ENCODE results near the gene ZNF384.
A peak's percentile ranks its signal among the peaks of the same experiment; 100 is the strongest.

Gene ZNF384

DNA sequence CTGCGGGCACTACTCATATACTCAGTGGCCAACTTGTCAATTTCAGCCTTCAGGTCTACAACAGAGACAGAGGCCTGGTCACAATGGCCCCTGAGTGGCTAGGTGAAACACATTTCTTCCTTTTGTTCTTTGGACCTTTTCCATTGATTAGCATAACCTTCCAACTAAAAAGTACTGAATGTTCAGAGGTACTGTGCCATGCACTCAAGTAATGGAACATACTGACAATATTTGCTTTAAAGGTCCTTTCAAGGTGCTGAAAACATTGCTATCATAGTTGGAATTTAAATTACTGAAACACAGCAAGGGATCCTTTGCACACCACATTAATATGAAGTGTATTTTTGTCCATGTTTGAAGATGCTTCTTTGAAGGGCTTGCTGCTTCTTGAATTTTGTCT lies 35.8 kb downstream of the ZNF384 start:
- DNase-seq (ENCODE audit: low spot score) = no peak

DNA sequence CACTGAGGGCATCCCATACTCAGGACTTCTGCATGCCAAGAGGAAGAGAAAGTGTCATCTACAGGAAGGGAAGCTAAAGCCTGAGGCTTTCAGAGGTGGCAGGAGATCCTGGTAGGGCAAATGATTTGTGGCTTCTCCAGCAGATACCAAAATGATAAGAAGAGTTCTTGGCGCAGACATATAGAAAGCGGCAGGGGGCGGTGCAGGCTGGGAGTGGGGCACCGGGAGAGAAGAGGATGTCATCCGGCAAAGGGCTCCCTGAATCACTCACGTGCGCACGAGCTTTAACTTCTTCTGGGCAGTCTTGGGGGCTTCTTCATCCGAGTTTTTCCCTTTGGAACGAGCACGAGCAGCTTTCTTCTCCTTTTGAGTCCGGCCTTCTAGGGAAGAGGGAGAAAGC lies 36.8 kb downstream of the ZNF384 start:
- no peak for DNase-seq (ENCODE audit: low spot score)

DNA sequence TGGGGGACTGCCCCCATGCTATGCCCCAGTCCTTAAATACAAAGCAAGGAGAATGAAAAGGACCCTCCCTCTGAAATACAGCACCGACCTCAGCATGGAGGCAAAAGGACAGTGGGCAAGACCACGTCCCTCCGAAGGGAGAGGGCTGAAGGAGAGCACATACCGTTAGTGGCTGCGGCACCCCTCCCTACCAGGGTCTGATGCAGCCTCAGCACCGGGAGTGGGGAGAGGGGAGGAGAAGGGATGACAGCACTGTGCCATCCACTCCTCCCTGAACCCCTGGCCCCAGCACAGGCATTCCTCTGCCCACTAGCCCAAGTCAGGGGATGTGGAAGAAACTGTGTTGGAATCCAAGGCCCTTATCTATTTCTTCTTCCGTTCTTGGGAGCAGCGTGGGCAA lies 38.3 kb downstream of the ZNF384 start:
- no peak for DNase-seq (ENCODE audit: low spot score)

DNA sequence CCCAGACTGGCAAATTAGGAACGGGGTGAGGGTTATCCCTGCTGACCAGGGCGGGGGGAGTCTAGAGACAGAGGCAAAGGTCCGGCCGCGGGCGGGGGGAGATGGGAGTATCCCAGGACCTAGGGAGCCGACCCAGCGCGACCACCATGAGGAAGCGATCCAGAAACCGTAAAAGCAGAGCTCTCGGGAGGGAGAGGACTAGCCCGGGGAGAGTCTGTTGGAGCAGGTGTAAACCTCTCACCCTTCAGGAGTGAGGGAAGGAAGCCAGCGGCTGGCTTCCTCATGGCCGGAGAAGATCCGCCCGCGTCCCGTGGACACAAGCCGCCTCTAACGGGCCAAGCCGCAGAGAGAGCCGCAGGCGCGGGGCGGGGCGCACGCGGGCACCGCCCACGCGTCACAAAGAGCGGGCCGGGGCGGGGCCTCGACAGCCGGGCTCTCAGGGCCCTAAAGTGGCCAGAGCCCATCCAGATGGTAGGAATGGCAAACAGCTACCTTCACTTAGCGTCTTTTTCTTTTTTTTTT lies 42.0 kb downstream of the ZNF384 start, which contains the start of gene ACRBP:
ACRBP (minus strand) TSS at position 350 of the 522 bp plus-strand sequence; CDS start at position 284, 66 bp downstream.
- DNase-seq (ENCODE audit: low spot score) = peak; percentile 41

DNA sequence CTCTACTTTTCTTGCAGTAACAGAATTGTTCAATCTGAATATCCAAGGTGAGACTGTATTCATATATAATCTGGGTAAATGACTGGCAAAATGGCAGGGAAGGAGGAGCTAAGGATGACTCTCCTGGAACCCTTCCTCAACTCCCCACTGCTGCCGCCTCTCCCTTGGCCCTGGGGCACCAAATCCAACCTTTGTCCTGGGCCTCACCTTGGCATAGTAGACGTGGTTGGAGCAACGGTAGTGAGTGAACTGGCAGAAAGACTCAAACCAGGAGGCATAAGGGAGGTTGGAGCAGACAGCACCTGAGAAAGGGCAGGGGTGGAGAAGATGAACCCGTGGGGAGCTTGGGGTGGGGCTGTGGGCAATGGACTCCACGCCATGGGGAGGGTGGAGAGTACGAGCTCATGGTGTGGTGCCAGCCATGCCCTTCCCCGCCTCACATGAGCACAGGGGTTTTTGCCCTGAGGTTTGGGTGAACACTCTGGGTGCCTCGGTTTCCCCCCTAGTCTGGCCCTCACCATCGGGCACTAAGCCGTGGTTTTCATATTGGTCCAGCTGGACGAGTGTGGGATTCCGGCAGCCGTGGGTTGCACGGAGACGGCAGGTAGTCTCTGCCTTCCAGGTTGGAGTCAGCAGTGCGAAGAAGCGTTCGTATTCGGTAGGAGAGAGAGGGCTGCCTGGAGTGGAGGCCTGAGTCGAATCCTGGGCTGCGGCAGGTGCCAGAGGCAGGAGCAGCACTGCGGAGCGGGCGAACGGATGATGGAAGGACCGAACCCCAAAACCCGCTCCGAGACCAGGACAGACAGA lies 42.7 kb downstream of the ZNF384 start:
- DNase-seq (ENCODE audit: low spot score) = no peak

DNA sequence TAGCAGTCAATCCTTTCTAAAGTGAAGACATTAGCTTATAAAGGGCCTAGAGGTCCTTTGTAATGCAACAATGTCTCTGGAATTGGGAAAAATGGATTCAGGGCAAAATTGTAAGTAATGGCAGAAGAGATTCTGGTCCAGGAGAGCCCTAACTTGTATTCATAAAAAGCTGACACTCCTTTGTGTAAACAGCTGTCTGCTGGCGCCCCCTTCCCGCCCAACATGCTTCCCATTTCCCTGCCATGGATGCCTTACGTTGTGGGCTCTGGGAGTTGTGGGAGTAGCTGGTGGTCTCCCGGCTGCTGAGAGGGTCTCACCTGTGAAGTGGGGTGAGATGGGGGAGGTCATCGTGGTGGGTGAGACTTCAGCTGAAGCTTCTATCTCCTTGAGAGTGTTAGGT lies 44.3 kb downstream of the ZNF384 start:
- DNase-seq (ENCODE audit: low spot score) = peak; percentile 74

DNA sequence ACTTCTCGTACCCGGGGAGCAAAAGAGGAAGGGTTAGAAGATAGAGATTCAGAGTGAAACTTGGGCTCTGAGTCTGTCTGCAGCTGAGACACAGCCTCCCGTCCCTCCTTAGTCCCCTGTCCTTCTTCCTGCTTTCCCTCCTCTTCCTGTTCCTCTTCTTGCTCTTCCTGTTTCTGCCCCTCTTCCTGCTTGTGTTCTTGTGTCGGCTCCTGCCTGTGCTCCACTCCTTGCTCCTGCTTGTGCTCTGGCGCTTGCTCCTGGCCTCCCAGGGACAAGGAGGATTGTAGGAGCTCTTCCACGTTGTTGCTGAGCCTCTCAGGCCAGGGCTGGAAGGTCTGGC lies 44.9 kb downstream of the ZNF384 start:
- no peak for DNase-seq (ENCODE audit: low spot score)

DNA sequence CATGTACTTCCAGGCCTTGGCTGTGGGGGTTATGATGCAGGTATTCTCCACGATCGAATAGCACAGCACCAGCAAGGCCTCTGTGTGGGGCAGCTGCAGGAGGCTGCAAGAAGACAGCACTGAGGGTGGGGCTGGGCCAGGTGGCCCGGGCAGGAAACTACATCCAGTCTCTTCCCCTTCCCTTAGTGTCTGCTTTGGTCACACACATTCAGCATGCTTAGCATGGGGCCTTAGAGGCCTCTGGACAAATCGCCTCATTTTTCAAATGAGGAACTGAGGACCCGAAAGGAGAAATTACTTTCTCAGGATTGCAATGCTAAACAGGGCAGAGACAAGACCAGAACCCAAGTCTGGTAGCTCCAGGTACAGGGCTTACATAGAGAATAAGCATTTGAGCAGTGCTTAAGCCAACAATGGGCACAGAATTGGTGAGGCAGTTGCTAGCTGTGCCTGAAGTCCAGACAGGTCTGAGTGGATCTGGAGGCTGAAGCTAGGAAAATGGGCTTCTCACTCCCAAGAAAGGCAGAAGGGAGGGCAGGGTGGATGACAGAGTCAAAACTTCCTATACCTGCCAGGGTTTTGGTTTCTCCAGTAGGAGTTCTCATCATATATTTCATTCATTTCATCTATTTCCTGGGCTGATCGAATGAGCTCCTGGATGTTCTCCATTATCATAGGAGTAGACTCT lies 45.5 kb downstream of the ZNF384 start:
- DNase-seq (ENCODE audit: low spot score) = no peak

DNA sequence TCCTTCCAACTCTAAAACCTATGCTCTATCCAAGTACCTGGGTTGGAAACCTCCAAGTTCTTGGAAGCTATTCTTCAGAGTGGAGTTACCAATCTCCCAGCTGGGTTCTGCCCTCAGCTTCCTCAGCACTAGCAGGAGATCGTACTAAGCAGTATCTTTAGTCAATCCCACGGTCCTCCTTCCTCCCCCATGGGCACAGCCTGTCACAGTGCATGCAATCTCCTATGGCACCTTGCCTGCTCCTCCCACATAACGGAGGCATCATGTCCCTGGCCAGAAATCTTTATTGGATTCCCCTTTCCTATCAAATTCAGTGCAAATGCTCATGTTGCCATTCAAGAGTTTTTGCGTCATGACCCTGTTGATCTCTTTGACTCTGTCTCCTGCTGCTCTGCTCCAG lies 48.0 kb downstream of the ZNF384 start:
- no peak for DNase-seq (ENCODE audit: low spot score)

DNA sequence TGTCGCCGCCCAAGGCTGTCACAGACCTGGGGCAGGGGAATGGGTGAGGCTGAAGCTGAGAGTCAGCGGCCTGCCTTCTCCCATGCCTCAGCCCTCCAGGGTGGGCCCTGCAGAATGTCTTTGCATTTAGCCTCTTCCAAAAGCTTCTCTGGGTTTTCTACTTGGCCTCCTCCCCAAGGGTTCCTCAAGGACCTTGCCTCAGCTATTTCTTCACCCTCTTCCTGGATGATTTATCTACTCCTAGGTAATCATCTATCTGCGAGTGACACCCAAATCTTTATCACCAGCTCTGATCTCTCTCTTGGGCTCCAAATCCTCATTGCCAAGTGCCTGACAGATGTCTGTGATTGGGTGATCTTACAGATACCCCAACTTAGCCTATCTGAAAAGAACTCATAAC lies 48.7 kb downstream of the ZNF384 start:
- DNase-seq (ENCODE audit: low spot score) = no peak

DNA sequence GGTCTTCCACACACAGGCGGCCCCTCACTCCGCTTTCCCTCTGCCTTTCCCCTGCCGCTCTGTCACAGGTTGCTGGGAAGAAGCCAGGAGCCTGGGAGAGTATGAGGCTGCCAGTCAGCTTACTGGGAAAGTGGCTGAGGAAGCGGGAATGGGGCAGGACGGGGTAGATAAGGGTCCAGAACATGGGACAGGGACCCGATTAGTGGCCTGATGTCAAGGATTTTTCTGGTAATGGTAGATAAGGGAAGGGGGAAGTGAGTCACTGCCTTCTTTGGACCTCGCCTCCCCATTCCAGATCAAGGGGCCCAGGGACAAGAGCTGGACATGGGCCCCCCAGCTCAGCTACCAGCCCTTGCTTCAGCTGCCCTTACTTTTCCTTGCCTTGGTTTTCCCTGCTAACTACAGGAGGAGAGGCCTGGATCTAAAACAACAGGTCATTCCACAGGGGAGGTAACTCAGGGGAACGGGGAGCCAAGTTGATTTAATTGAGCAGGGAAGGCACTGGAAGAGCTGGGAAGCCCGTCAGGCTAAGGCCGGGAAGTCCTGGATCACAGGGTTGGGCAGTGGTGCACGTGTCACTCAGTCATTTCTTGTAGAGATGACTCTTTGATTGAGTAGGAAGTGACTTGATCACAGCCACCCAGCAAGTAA lies 49.9 kb downstream of the ZNF384 start:
- no peak for DNase-seq (ENCODE audit: low spot score)

DNA sequence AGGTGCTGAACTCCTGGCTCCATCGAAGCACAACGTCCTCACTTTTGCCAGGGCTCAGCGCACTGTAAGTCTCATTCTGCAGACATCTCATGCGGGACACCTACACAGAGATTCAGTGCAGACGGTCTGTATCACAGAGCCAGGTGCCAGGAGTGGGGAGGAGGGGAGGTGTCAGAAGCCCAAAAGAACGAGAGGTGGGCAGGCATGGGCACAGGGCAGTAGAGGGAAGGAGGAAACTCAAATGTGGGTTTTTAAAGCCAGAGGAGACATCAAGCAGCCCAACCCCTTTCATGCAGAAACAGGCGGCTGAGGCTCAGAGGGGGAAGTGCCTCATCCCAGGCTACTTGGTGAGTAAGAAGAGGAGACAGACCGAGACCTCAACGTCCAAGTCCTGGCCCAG lies 50.9 kb downstream of the ZNF384 start:
- no peak for DNase-seq (ENCODE audit: low spot score)

DNA sequence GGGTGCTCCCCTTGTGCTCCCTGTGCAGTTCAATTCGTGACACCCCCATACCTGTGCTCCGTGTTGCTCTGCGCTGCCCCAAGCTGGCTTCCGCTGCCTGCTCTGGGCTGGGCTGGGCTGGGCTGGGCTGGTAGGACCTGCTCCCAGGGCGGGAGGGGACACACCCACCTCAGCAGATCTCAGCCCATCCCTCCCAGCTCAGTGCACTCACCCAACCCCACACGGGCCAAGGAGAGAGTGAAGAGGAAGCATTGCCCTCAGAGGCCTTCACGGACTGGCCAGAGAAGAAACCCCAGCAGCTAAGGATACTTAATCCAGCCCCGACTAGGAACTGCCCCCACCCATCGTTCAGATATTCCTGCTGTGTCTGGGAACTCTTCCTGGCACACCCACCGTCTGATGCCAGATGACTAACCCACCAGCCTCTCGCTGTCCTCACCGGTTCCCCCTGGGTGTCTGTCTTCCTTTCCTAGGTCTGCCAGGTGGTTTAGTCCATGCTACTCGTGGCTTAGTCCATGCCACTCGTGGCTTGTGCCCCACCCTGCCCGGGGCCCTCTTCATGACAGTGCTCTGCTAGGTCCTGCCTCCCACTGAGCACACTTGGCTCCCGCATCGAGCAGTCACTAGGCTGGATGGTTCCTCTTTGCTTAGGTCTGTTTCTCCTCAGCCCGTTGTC lies 53.2 kb downstream of the ZNF384 start, which contains the start of gene LPAR5:
LPAR5 (minus strand) TSS at position 104 of the 676 bp plus-strand sequence. CDS start 14,711 bp downstream, outside the sequence.
- DNase-seq (ENCODE audit: low spot score) = peak; percentile 38

DNA sequence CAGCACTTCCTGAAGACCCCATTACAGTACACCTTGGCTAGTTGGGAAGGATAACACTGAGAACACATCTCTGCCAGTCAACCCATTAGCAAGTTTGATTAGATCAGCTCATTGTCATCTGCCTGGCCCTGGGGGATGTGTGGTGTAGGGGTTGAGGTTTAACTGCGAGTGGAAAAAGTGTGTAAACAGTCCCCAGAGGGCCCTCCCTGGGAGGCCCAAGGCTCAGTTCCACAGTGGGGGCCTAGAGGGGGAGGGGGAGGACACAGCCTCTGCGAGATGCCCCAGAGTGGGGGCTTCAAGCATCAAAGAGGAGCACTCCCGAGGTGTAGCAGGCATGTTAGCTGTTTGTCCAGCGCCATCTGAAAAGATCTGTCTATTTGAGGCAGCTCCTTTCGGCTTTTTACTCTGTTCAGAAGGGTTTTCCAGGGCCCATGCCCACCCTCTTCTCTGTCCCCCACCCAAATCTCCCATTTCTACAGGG lies 53.8 kb downstream of the ZNF384 start:
- no peak for DNase-seq (ENCODE audit: low spot score)

DNA sequence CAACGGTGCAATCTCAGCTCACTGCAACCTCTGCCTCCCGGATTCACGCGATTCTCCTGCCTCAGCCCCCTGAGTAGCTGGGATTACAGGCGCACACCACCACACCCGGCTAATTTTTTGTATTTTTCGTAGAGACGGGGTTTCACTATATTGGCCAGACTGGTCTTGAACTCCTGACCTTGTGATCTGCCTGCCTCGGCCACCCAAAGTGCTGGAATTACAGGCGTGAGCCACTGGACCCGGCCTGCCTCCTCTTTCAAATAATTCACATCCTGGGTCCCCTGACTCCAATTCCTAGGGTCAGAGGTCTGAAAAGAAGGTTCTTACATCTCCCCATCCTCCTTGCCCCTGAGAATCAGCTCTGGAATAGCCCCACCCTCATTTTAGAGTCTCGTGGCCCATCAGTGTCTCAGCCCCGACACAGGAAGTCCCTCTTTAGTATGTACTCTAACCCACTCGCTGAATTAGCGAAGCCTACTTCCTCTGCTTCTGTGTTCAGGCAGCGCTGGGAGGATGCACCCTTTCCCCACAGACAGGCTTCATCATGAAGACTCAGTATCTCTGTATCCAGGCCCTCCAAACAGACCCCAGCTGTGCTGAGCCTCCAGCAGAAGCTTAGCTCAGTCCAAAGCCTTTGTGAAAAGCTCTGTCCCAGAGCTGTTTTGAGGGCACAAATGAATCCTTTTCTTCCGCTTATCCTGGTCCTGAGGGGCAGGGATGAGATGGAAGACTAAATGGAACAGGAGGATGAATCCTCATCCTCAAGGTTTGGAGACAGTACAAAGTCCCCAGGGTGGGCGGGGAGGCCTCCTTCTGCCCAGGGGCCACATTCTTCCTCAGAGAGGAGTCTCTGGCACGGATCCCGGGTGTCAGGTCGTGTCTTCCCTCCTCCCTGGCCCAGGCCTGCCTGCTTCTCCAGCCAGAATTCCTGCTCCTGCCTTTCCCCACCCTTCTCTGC lies 56.9 kb downstream of the ZNF384 start:
- DNase-seq (ENCODE audit: low spot score) = peak; percentile 43

DNA sequence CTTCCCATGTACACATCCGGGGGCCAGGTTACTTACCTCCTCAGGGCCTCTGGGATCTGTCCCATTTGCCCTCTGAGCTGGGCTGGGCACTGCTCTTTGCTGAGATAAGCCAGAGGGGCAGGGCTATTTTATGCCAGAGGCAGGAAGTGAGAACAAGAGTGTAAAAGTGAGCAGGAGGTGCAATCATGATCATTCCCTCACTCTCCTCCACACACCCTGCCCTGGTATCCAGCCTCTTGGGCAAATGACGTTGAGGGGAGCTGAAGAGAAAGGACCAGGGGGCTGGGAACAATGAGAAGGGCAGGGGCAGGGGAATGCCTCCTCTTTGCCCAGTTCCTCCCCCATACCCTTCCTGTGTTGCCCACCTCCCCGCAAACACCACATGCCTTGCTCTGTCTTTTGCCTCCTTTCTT lies 57.6 kb downstream of the ZNF384 start:
- no peak for DNase-seq (ENCODE audit: low spot score)

DNA sequence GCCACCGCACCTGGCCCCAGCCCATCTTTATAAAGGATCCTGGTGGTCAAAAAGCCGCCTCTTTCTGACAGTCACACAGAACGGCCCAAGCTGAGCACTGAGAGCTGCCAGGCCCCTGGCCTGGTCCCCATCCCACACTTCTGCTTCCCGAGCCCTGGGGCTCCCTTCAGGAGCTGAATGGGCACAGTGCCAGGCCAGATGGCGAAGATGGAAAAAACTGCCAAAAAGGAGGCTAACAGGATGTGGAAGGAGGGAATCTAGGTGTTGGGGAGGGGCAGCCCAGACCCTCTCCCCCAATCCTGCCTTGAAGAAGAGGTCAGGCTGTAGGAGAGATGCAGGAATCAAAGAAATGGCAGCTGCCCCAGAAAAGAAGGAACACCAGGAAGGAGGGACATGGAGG lies 58.4 kb downstream of the ZNF384 start:
- DNase-seq (ENCODE audit: low spot score) = peak; percentile 50

DNA sequence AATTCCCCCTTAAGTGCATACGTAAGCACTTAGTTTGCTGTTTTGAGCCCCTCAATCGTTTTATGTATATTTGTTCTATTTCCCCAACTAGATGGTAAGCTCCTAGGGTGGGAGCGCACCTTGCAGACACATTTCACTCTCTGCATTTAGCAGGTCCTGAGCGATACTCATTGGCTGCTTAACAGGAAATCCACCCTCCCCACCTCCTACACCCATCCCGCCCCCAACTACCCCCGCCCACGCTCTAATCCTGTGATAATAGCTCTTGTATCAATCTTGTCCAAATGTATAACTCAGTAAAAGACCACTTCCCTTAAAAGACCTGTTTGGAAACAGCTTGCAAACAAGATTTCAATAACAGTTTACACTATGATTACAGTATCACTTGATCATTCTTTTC lies 61.6 kb downstream of the ZNF384 start:
- peak; percentile 81 for DNase-seq (ENCODE audit: low spot score)

DNA sequence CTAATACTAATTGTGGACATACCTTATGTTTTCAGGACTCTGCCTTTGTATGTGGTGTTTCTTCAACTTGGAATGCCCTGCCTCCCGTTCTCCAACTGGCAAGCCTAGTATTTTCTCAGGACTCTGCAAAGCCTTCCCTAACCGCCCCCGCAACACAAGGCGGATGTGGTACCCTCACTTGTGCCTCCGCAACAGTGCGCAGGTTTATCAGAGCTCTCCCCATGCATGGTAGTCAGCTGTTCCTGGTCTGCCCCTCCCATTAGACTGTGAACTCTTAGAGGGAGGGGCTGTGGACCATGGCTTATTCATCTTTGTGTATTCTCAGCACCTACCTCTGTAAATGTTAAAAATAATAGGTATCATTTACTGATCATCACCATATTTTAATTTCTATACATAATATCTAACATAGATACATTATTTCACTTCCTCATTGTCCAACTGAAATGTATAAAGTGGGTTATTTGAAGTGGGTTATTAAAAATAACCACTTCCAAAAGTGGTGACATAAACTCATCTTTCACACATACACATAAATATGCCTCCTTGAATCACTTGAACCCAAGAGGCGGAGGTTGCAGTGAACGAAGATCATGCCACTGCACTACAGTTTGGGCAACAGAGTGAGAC lies 62.4 kb downstream of the ZNF384 start:
- no peak for DNase-seq (ENCODE audit: low spot score)

DNA sequence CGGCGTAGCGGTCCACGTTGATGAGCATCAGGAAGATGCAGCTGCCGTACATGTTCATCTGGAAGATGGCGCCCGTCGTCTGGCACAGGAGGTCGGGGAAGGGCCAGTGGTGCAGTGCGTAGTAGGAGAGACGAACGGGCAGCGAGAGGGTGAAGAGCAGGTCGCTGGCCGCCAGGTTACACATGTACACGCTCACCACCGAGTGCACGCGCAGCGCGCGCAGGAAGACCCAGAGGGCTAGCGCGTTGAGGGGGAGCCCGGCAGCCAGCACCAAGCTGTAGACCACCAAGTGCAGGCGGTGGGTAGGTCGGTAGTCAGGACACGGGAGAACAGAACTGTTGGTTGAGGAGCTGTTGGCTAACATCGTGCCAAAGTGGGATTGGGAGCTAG lies 68.3 kb downstream of the ZNF384 start:
- DNase-seq (ENCODE audit: low spot score) = no peak

Data from D341Med (cell line).